PC-9 (cell line): ENCODE measurements around the gene TTC14. TPM values are rescaled to one million over a fixed set of nuclear protein-coding genes. Genes with fewer than 3 reads are reported as not detected.

Experiments
- BruUV-seq: library from RNA; stranded (reverse); fragments of 400-500 nt; replicated peaks from 2 replicates; lab custom pipeline; 2021; lab: Mats Ljungman, UMichigan
- CTCF ChIA-PET: fragments of 300-600 bp; sonication (Branson Sonifier 250); formaldehyde crosslinking; loops from one replicate; lab custom pipeline; 2022; ENCODE audit warnings: antibody characterized with exemption; lab: Charles Lee
- POLR2A ChIA-PET: fragments of 300-600 bp; sonication (Branson Sonifier 250); formaldehyde crosslinking; loops from one replicate; lab custom pipeline; 2022; ENCODE audit warnings: antibody characterized with exemption; ENCODE audit not compliant: unreplicated experiment; lab: Charles Lee
- DNase-seq, 2 experiments: peaks; one replicate each; pipeline versions ENCODE4 v3.0.0 to v3.0.0-alpha.2; 2015 to 2022; ENCODE audit warnings: mixed read lengths in 1 of 2
- H2AFZ ChIP-seq: fragments of 200-600 bp; sonication (generic); 2 replicates; pipeline ENCODE4 v1.8.1; 2017; ENCODE audit warnings: antibody characterized with exemption
- H3F3A ChIP-seq: fragments of 200-600 bp; sonication (generic); 2 replicates; pipeline ENCODE4 v1.8.1; 2017; ENCODE audit warnings: antibody characterized with exemption, mild to moderate bottlenecking, low read depth; ENCODE audit not compliant: insufficient read depth
- H3K27ac ChIP-seq: fragments of 200-600 bp; sonication (generic); 2 replicates; pipeline ENCODE4 v1.6.1; 2016; ENCODE audit warnings: mixed run types
- H3K27me3 ChIP-seq: fragments of 200-600 bp; sonication (generic); 2 replicates; pipeline ENCODE4 v1.6.1; 2016; ENCODE audit warnings: low read depth, mixed run types; ENCODE audit not compliant: insufficient read depth
- H3K36me3 ChIP-seq: fragments of 200-600 bp; sonication (generic); 2 replicates; pipeline ENCODE4 v1.6.1; 2016; ENCODE audit warnings: low read depth, mixed run types
- H3K4me1 ChIP-seq: fragments of 200-600 bp; sonication (generic); replicated peaks from 2 replicates; pipeline ENCODE4 v1.6.1; 2016; ENCODE audit warnings: mixed run types; ENCODE audit not compliant: insufficient read depth
- H3K4me2 ChIP-seq: fragments of 200-600 bp; sonication (generic); 2 replicates; pipeline ENCODE4 v1.6.1; 2017; ENCODE audit warnings: mixed run types
- H3K4me3 ChIP-seq: fragments of 200-600 bp; sonication (generic); 2 replicates; pipeline ENCODE4 v1.6.1; 2016; ENCODE audit warnings: mixed run types
- H3K79me2 ChIP-seq: fragments of 200-600 bp; sonication (generic); 2 replicates; pipeline ENCODE4 v1.6.1; 2017; ENCODE audit warnings: low read depth, mixed run types
- H3K9me2 ChIP-seq: fragments of 200-600 bp; sonication (generic); 2 replicates; pipeline ENCODE4 v1.8.1; 2017; ENCODE audit warnings: mild to moderate bottlenecking; ENCODE audit not compliant: insufficient read depth
- H3K9me3 ChIP-seq: fragments of 200-600 bp; sonication (generic); 2 replicates; pipeline ENCODE4 v1.8.1; 2016; ENCODE audit warnings: low read depth; ENCODE audit not compliant: insufficient read depth
- H4K20me1 ChIP-seq: fragments of 200-600 bp; sonication (generic); 2 replicates; pipeline ENCODE4 v1.8.1; 2017; ENCODE audit not compliant: insufficient read depth
- CTCF ChIP-seq: fragments of 200-600 bp; sonication (generic); conservative IDR thresholded peaks from 2 replicates; pipeline ENCODE4 v1.6.1; 2017; ENCODE audit warnings: mixed run types, antibody characterized with exemption, mild to moderate bottlenecking, moderate library complexity
- EZH2 ChIP-seq: fragments of 200-600 bp; sonication (generic); IDR thresholded peaks from 2 replicates; pipeline ENCODE4 v1.8.0; 2017; ENCODE audit warnings: antibody characterized with exemption, low read depth
- intact Hi-C: fragments of 100-400 bp; cut with micrococcal nuclease; formaldehyde crosslinking; loops from one replicate; pipeline ENCODE4 v1.10.0; 2022; ENCODE audit not compliant: unreplicated experiment
- total RNA-seq: library from RNA; stranded (reverse); gene quantifications from 2 replicates; pipeline ENCODE4 v1.2.3, GENCODE V29; 2021

TTC14 gene
- total RNA-seq, 1 experiment from 2014 or later, result 51.1 TPM

GRCh38 chr3:180611006-180611405 is 9.0 kb downstream of the TTC14 start:
- POLR2A ChIA-PET, result no interaction called here
- intact Hi-C loops, result loop anchor here (10.0 kb wide), 1 partner anchor 374 kb away; the partner anchor contains the start of gene DNAJC19
- CTCF ChIA-PET, result no interaction called here
- Histone ChIP-seq H3K9me2 (no peaks in the 10 kb centered on the region), H3K27ac (no peak overlapping the region), H3K36me3 (peaks cover 42% of the 10 kb centered on the region), H2AFZ (no peak overlapping the region), H3K79me2 (no peaks in the 10 kb centered on the region), H3K27me3 (no peaks in the 10 kb centered on the region), H4K20me1 (no peaks in the 10 kb centered on the region; the same call in 1 of the 2 replicates), H3K4me2 (no peak overlapping the region), H3K4me3 (no peak overlapping the region), H3K9me3 (no peaks in the 10 kb centered on the region), H3K4me1 (no peaks in the 10 kb centered on the region), H3F3A (0 out of 2 replicates have a peak, but pooled peaks cover 5% of the 10 kb centered on the region)
- no TSS peak for BruUV-seq
- no peak for DNase-seq
- no peak for TF ChIP-seq EZH2
- TF ChIP-seq CTCF, result no peak

- DNase-seq, result no peak
- H3K36me3 ChIP-seq, result peaks cover 29% of the 10 kb centered on the region
These were observed 10.4 kb downstream of the TTC14 start for GRCh38 chr3:180612364-180612763.

GRCh38 chr3:180615954-180616353 is 14.0 kb downstream of the TTC14 start:
- H3K36me3 ChIP-seq, result no peaks in the 10 kb centered on the region; the same call in 1 of the 2 replicates
- H3F3A ChIP-seq, result 0 out of 2 replicates have a peak, but pooled peaks cover 5% of the 10 kb centered on the region
- no peaks in the 10 kb centered on the region; the same call in 1 of the 2 replicates for H4K20me1 ChIP-seq
- H3K79me2 ChIP-seq, result no peaks in the 10 kb centered on the region
- DNase-seq, result no peak
- no peak overlapping the region for H3K4me3 ChIP-seq
- no peaks in the 10 kb centered on the region for H3K27me3 ChIP-seq
- ChIA-PET POLR2A (interaction anchor here (0.6 kb wide), 1 partner anchor 355 kb away, joined by 3 read pairs; no protein-coding TSS in a partner anchor), CTCF (interaction anchor here (1.0 kb wide), 1 partner anchor 22 kb away, joined by 4 read pairs; no protein-coding TSS in a partner anchor)
- TF ChIP-seq EZH2 (no peak), CTCF (no peak)
- H3K9me3 ChIP-seq, result 0 out of 2 replicates have a peak, but pooled peaks cover 3% of the 10 kb centered on the region
- no peak overlapping the region for H3K27ac ChIP-seq
- no peaks in the 10 kb centered on the region for H3K4me1 ChIP-seq
- H3K9me2 ChIP-seq, result no peaks in the 10 kb centered on the region
- no peak overlapping the region for H2AFZ ChIP-seq
- intact Hi-C loops, result loop anchor here (10.0 kb wide), 1 partner anchor 369 kb away; the partner anchor contains the start of gene DNAJC19
- H3K4me2 ChIP-seq, result no peak overlapping the region
- no TSS peak for BruUV-seq

More at GRCh38 chr3:180612364-180612763, 10.4 kb downstream of the TTC14 start:
- no peak overlapping the region for H3K27ac ChIP-seq
- TF ChIP-seq EZH2 (no peak), CTCF (no peak)
- H3K79me2 ChIP-seq, result no peaks in the 10 kb centered on the region
- H3K4me1 ChIP-seq, result no peaks in the 10 kb centered on the region
- 0 out of 2 replicates have a peak, but pooled peaks cover 5% of the 10 kb centered on the region for H3F3A ChIP-seq
- H3K9me2 ChIP-seq, result no peaks in the 10 kb centered on the region
- no TSS peak for BruUV-seq
- H2AFZ ChIP-seq, result no peak overlapping the region
- H4K20me1 ChIP-seq, result no peaks in the 10 kb centered on the region; the same call in 1 of the 2 replicates
- H3K27me3 ChIP-seq, result no peaks in the 10 kb centered on the region
- H3K9me3 ChIP-seq, result no peaks in the 10 kb centered on the region
- no peak overlapping the region for H3K4me2 ChIP-seq
- CTCF ChIA-PET, result no interaction called here
- no peak overlapping the region for H3K4me3 ChIP-seq
- POLR2A ChIA-PET, result interaction anchor here (0.7 kb wide), 1 partner anchor 1100 kb away, joined by 3 read pairs; no protein-coding TSS in a partner anchor
- intact Hi-C loops, result loop anchor here (10.0 kb wide), 1 partner anchor 372 kb away; the partner anchor contains the start of gene DNAJC19
